ENCODE measurements around the gene MAX.
A peak's percentile ranks its signal among the peaks of the same experiment; 100 is the strongest.

Gene MAX

DNA sequence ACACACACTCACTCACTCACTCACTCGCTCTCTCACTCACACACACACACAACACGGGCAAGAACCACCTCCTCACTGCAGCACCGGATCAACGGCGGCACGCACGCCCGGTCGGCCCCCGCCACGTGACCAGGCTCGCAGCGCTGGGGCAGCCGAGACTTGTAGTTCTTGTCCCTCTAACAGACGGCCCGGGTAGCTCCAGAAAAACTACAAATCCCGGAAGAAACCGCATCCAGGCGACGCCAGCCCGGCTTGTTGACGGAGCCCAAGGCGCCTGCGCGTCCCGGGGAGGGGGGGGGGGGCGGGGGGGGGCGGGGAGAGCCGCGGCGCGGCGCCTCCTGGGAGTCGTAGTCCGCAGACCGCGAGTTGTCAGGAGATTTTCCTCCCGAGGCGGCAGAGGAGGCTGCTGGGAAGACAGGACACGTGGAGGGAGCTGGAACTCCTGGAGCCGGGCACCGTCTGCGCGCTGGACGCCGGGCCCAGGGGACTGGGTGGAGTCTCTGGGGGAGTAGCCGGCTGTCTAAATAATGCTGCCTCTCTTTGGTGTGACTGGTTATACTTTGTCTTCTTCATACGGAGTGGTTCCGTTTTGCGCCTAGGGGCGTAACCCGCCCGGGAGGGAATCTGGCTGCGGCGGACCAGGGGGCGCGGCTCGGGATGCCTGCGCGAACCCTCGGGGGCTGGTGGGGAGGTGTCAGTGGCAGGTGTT, at the start of gene MAX:
TSS of gene MAX (minus strand) at position 77 of the 709 bp plus-strand sequence. CDS start 178 bp downstream, outside the sequence.
- peak within 1 kb of the TSS; percentile 70 to 89 for H3K4me3 ChIP-seq (ENCODE audit: low read depth in 1 of 2, low read length in 1 of 2)
- peak within 1 kb of the TSS; percentile 88 for H3K27ac ChIP-seq
- H3K9me3 ChIP-seq = no peaks in the 10 kb centered on the region
- TF ChIP-seq CTCF (IDR thresholded peaks at IDR 0.05) = peak; percentile 7
- H3K4me1 ChIP-seq (ENCODE audit: control insufficient read depth in 1 of 2, insufficient read depth in 1 of 2, low read depth in 1 of 2, low read length in 1 of 2) = peaks cover 45 to 47% of the 10 kb centered on the region in 2 experiments
- no peaks in the 10 kb centered on the region for H3K36me3 ChIP-seq
- no peaks in the 10 kb centered on the region for H3K27me3 ChIP-seq

DNA sequence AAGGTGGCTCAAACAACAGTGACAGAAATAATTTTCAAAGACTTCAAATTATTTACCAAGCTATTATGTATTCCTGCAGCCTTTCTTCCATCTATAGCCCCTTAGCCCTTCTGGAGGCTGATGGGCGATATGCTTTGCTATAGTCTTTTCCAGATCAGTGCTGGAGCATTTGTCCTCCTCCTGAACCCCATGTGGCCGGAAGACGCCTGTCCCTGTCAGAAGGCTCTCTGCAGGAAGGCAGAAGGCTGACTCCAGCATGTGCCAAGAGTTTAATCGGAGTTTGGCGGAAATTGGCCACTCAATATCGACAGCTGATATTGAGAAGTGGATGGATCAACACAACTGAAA, 49.3 kb upstream of the MAX start:
- H3K27me3 ChIP-seq = no peaks in the 10 kb centered on the region

GRCh38 chr14:65150898-65151608, 48.7 kb upstream of the MAX start:
- Histone ChIP-seq H3K36me3 (no peaks in the 10 kb centered on the region), H3K4me1 (ENCODE audit: control insufficient read depth in 1 of 2, insufficient read depth in 1 of 2, low read depth in 1 of 2, low read length in 1 of 2) (peaks cover 12 to 17% of the 10 kb centered on the region in 2 experiments), H3K4me3 (ENCODE audit: low read depth in 1 of 2, low read length in 1 of 2) (no peak overlapping the region), H3K27ac (no peak overlapping the region), H3K9me3 (no peaks in the 10 kb centered on the region), H3K27me3 (no peaks in the 10 kb centered on the region)
- TF ChIP-seq CTCF (IDR thresholded peaks at IDR 0.05) = no peak

More for the DNA sequence above, 49.3 kb upstream of the MAX start:
- no peak overlapping the region for H3K4me3 ChIP-seq (ENCODE audit: low read depth in 1 of 2, low read length in 1 of 2)
- no peak for TF ChIP-seq CTCF (IDR thresholded peaks at IDR 0.05)
- no peaks in the 10 kb centered on the region for H3K9me3 ChIP-seq
- no peak overlapping the region for H3K27ac ChIP-seq
- H3K36me3 ChIP-seq = no peaks in the 10 kb centered on the region
- H3K4me1 ChIP-seq (ENCODE audit: control insufficient read depth in 1 of 2, insufficient read depth in 1 of 2, low read depth in 1 of 2, low read length in 1 of 2) = peaks cover 18 to 22% of the 10 kb centered on the region in 2 experiments

GRCh38 chr14:65149116-65149515, 46.8 kb upstream of the MAX start:
- no peak for TF ChIP-seq CTCF (IDR thresholded peaks at IDR 0.05)
- Histone ChIP-seq H3K36me3 (no peaks in the 10 kb centered on the region), H3K4me3 (ENCODE audit: low read depth in 1 of 2, low read length in 1 of 2) (no peak overlapping the region), H3K4me1 (ENCODE audit: control insufficient read depth in 1 of 2, insufficient read depth in 1 of 2, low read depth in 1 of 2, low read length in 1 of 2) (no peaks in the 10 kb centered on the region), H3K27ac (no peak overlapping the region), H3K27me3 (no peaks in the 10 kb centered on the region), H3K9me3 (no peaks in the 10 kb centered on the region)

DNA sequence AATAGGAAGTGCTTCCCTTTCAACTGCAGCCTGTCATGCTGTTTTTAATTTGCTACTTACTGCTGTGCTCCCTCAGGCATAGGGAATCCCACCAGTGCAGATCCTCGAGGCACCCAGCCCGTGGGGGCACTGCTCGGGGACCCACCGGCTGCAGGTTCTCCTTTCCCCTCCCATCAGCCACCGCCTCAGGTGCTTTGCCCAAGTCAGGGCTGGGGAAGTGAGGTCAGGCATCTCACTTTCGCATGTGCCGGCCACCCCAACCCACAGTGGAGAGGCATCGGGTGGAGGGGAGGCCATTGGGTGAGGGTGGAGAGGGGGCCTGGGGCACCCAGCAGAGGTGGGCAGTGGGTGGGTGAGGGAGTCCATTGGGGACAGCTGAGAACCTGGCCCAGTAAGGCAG, 41.9 kb upstream of the MAX start:
- no peaks in the 10 kb centered on the region for H3K4me1 ChIP-seq (ENCODE audit: control insufficient read depth in 1 of 2, insufficient read depth in 1 of 2, low read depth in 1 of 2, low read length in 1 of 2)
- no peaks in the 10 kb centered on the region for H3K27me3 ChIP-seq
- H3K4me3 ChIP-seq (ENCODE audit: low read depth in 1 of 2, low read length in 1 of 2) = no peak overlapping the region
- no peaks in the 10 kb centered on the region for H3K36me3 ChIP-seq
- no peaks in the 10 kb centered on the region for H3K9me3 ChIP-seq
- H3K27ac ChIP-seq = no peak overlapping the region
- TF ChIP-seq CTCF (IDR thresholded peaks at IDR 0.05) = no peak

All from neutrophil (primary cell).